Parathyroid adenoma (tissue), 2 donors: ENCODE data around the gene MT1G.
A peak's percentile ranks its signal among the peaks of the same experiment; 100 is the strongest.

Experiments
- H2AFZ ChIP-seq: fragments of 300-600 bp; sonication (generic); one replicate; pipeline ENCODE4 v1.7.0; 2017; ENCODE audit warnings: antibody characterized with exemption, mild to moderate bottlenecking
- H3K27ac ChIP-seq: fragments of 300-600 bp; sonication (generic); one replicate; pipeline ENCODE4 v1.7.0; 2017
- H3K27me3 ChIP-seq: fragments of 300-600 bp; sonication (generic); one replicate; pipeline ENCODE4 v1.7.0; 2017; ENCODE audit warnings: low read length; ENCODE audit not compliant: control insufficient read depth, insufficient read depth
- H3K36me3 ChIP-seq: fragments of 300-600 bp; sonication (generic); one replicate; pipeline ENCODE4 v1.7.0; 2017; ENCODE audit warnings: low read length; ENCODE audit not compliant: control insufficient read depth, insufficient read depth
- H3K4me1 ChIP-seq: fragments of 300-600 bp; sonication (generic); one replicate; pipeline ENCODE4 v1.7.0; 2017; ENCODE audit warnings: control low read depth
- H3K4me2 ChIP-seq: fragments of 300-600 bp; sonication (generic); one replicate; pipeline ENCODE4 v1.7.0; 2017; ENCODE audit warnings: low read length
- H3K4me3 ChIP-seq: fragments of 300-600 bp; sonication (generic); one replicate; pipeline ENCODE4 v1.7.0; 2017; ENCODE audit warnings: low read depth, low read length
- H3K79me2 ChIP-seq: fragments of 300-600 bp; sonication (generic); one replicate; pipeline ENCODE4 v1.7.0; 2017; ENCODE audit warnings: control low read depth
- H3K9ac ChIP-seq: fragments of 300-600 bp; sonication (generic); one replicate; pipeline ENCODE4 v1.7.0; 2017; ENCODE audit warnings: mild to moderate bottlenecking
- H3K9me3 ChIP-seq: fragments of 300-600 bp; sonication (generic); one replicate; pipeline ENCODE4 v1.7.0; 2017; ENCODE audit warnings: low read length; ENCODE audit not compliant: control insufficient read depth
- CTCF ChIP-seq: fragments of 300-600 bp; sonication (generic); IDR thresholded peaks from one replicate; pipeline ENCODE4 v1.7.0; 2017; ENCODE audit warnings: antibody characterized with exemption, mild to moderate bottlenecking
- donor health status: primary hyperparathyroidism.

The MT1G gene

DNA sequence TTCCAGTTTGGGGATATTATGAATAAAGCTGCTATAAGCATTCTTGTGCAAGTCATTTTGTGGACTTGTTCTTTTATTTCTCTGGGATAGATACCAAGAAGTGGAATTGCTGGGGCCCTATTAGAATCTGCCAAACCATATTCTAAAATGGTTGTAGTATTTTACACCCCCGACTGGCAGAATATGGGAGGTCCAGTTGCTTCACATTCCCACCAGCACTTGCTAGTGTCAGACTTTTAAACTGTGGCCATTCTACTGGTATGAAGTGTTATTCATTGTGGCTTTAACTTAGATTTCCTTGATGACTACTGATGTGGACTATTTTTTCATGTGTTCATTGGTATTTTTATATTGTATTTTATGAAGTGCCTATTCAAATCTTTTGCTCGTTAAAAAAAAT lies 44.0 kb upstream of the MT1G start:
- peaks cover 41% of the 10 kb centered on the region for H3K4me1 ChIP-seq
- H3K4me2 ChIP-seq: no peak overlapping the region
- no peak for TF ChIP-seq CTCF
- H3K9ac ChIP-seq: no peak overlapping the region
- no peak overlapping the region for H2AFZ ChIP-seq
- no peak overlapping the region for H3K4me3 ChIP-seq
- H3K27me3 ChIP-seq: no peaks in the 10 kb centered on the region
- no peaks in the 10 kb centered on the region for H3K9me3 ChIP-seq
- H3K27ac ChIP-seq: no peak overlapping the region
- H3K79me2 ChIP-seq: no peaks in the 10 kb centered on the region
- H3K36me3 ChIP-seq: no peaks in the 10 kb centered on the region

DNA sequence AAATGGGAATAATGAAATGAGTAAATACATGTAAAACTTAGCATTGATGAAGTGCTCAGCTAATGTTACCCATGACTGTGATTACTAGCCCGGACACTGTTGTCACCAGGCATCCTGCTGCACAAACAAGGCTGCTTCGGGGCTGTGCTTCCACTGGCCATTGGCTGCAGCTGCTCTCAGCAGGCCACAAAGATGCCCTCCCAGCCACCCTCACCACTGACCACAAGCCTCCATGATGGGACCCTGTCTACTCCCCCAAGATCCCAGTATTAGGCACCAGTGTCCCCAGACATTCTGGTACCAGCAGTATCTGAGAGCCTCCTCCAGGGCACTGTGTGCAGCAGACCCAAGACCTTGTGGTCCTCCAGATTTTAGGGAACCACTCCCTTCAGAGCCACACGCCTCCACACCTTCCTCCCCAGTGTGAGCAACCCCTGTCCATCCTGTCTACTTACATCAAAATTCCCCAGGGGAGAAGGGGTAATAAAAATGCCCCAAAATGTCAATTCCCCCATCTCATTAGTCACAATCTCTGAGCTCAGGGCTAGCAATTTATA lies 42.4 kb upstream of the MT1G start:
- Histone ChIP-seq H3K9me3 (no peaks in the 10 kb centered on the region), H3K27me3 (no peaks in the 10 kb centered on the region), H3K4me3 (no peak overlapping the region), H3K4me2 (no peak overlapping the region), H3K36me3 (no peaks in the 10 kb centered on the region), H3K4me1 (peaks cover 37% of the 10 kb centered on the region), H3K27ac (peak overlapping the region; percentile 82), H2AFZ (peak overlapping the region; percentile 64), H3K9ac (no peak overlapping the region), H3K79me2 (no peaks in the 10 kb centered on the region)
- no peak for TF ChIP-seq CTCF

DNA sequence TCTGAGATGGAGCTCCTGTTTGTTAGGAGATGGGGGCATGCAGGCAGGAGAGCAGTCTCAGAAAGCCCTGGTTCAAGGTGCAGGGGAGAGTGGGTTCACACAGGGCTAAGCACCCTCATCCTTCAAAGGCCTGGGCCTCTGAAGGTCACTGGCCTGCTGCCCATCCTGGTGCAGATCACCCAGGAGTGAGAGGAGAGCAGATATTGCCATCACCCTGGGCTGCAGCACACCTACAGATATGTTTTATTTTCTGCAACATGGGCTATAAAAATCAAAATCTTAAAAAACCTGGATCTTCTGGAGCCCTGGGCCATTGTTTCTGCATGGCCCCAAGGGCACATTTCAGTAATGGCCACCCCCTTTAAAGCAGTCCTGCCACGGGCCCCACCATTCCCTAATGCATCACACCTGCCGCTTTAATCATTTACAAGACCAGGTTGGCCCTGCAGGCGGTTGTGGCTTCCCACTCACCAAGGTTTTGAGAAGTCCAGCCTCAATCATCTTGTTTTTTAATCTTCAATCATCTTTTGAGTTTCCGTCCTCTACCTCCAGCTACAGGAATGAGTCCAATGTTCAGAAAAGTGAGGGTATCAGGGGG lies 41.7 kb upstream of the MT1G start:
- Histone ChIP-seq H3K9ac (no peak overlapping the region), H3K4me1 (peaks cover 29% of the 10 kb centered on the region), H3K27ac (peak overlapping the region; percentile 82), H2AFZ (peak overlapping the region; percentile 64), H3K4me3 (no peak overlapping the region), H3K4me2 (no peak overlapping the region), H3K36me3 (no peaks in the 10 kb centered on the region), H3K27me3 (no peaks in the 10 kb centered on the region), H3K9me3 (no peaks in the 10 kb centered on the region), H3K79me2 (no peaks in the 10 kb centered on the region)
- no peak for TF ChIP-seq CTCF

DNA sequence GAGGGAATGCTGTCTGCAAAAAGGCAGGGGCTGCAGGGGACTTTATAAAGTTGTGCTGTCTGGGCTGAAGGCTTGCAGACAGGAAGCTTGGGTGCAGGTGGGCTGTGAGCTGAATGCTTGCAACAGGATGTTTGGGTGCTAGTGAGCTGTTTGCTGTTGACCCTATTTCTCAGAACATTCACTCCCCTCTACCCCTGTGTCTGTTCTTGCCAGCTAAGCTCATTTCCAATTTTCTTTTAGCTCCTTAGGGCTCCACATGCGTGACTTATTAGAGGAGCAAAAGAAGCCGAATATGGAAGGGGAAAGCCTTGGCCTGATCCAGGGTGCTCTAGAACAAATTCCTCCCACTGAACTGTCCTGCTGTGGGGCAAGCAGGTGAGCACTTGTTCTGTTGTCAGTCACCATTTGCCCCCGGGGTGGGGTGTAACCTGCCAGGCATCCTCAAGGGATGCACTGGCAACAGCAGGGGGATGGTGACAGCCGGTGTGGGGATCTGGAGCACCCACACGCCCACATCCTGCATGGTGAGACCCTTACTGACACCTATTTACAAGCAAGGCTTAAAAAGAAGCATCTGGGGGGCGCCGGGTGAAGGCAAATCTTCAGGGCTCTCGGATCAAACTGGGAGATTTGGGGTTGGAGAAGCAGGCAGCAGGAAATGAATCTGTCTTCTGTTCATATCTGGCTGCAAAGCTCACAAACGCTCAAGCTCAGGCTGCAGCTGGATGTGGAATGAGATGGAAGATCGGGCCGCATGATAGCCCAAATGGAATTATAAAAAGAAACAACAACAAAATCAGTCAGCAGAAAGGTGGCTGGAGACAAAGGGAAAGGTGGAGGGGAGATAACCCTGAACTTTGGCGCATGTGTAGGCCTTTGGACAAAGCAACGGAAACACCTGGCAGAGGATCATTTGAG lies 40.9 kb upstream of the MT1G start:
- Histone ChIP-seq H3K4me1 (peaks cover 29% of the 10 kb centered on the region), H3K4me3 (no peak overlapping the region), H3K4me2 (no peak overlapping the region), H3K9ac (no peak overlapping the region), H3K27me3 (no peaks in the 10 kb centered on the region), H3K9me3 (no peaks in the 10 kb centered on the region), H3K27ac (peak overlapping the region; percentile 82), H3K36me3 (no peaks in the 10 kb centered on the region), H3K79me2 (no peaks in the 10 kb centered on the region), H2AFZ (peak overlapping the region; percentile 64)
- TF ChIP-seq CTCF: no peak
